GF-D8 (cell line): ENCODE measurements around the gene TRIM59.

Source experiments
- DNase-seq: peaks from one replicate; lab custom pipeline; 2025; lab: John Stamatoyannopoulos, UW

Gene TRIM59

GRCh38 chr3:160449636-160450598, at the start of gene TRIM59:
Gene TRIM59 (minus strand): TSS chr3:160449786. CDS start chr3:160439183, 10,603 bp downstream.
- no peak for DNase-seq

GRCh38 chr3:160498202-160498601, 48.6 kb upstream of the TRIM59 start:
- no peak for DNase-seq

- no peak for DNase-seq
Measured at GRCh38 chr3:160490166-160490565, 40.6 kb upstream of the TRIM59 start.

- DNase-seq = no peak
Measured at GRCh38 chr3:160486459-160486869, 36.9 kb upstream of the TRIM59 start.

- DNase-seq = no peak
Measured at GRCh38 chr3:160482796-160483195, 33.2 kb upstream of the TRIM59 start.

DNA sequence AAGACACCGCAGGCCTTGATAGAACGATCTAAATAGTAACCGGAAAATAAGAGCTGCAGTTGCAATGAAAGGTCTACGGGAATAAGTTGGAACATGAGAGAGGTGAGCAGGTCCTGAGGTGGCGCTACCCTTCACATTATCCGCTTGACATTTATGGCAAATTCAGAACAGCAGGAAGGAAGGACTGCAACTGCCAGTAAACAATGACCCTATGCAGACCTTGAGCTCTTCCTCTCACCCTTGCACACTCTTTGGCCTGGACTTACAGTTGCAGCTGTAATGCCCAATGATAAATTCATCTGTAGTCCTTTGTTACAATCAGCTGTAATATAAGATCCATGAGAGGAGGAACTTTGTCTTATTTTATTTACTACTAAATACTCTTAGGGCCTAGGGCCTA, 32.3 kb upstream of the TRIM59 start:
- no peak for DNase-seq

- no peak for DNase-seq
Measured at GRCh38 chr3:160480931-160481330, 31.3 kb upstream of the TRIM59 start.

DNA sequence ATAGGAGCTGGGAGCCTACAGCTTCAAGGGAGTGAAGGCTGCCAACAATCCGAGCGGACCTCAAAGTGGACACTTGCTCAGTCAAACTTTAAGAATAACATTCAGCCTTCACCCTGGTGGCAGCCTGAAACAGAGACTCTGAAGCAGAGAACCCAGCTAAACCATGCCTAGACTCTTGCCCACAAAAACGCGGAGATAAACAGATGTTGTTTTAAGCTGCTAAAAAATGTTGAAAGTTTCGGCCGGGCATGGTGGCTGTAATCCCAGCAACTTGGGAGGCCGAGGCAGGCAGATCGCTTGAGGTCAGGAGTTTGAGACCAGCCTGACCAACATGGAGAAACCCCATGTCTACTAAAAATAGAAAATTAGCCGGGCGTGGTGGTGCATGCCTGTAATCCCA, 29.8 kb upstream of the TRIM59 start:
- no peak for DNase-seq

DNA sequence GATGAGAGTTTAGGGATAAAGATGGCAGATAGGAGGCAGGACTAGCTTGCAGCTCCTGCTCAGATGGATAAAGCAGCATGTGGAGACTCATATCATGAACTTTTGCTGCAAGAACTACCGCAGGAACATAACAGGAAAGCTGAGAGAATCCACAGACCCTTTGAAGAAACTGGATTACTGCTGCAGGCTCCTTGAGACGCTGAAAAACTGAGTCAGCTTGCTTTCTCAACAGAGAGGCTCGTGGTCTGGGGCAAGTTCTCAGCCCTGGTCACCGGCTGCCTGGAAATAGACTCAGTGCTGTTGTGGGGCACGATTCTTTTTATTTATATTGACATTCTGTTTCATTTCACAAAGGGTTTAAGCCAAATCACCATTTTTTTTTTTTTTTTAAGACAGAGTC, 28.8 kb upstream of the TRIM59 start:
- no peak for DNase-seq

GRCh38 chr3:160477750-160478149, 28.2 kb upstream of the TRIM59 start:
- no peak for DNase-seq

DNA sequence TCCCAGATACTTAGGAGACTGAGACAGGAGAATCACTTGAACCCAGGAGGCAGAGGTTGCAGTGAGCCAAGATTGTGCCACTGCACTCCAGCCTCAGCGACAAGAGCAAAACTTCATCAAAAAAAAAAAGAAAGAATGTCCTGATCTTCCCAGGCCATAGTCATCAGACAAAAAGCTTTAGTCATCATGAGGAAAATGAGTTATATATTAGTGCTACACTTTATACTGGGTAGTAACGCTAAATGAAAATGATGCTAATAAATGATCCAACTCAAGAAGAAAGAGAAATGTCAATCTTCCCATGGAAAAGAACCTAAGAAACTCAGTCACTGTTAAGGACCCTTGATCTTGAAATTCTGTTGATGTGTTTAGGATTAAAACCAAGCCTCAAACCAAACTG, 26.3 kb upstream of the TRIM59 start:
- no peak for DNase-seq

DNA sequence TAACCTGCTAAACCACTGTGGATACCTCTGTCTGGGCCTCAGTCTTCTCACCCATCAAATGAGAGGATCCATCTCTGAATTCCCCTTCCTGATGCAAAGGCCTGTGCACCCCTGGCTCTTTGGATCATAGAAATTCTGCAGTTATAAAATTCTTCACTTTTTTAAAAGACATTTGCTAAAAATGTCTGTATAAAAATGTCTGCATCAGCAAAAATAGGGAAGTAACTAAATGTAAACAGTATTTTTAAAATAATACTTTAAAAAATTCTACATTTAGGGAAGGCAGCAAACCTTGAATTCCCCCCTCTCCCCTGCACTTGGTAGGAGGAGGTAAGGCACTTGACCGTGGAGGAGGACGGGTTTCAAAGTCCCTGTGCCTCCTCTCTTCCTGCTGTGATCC, 25.6 kb upstream of the TRIM59 start:
- DNase-seq = no peak

DNA sequence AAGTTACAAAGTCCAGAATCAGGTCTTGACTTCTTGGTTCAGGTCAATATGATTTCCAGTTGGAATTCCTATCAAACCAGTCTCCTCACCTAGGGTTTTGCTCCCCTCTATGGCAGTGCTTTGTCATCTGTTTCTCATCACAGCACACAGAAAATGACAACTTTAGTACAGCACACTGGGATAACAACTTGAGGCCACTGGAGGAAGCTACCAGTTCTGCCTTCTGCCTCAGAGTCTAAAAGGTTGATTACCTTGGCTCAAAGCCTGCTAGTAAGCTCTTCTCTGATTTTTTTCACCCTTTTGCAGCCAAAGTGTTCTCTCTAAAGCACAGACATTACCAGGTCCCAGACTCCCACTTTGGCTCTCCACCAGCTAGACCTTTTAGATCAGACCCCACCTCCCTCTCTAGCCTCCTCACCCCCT, 24.8 kb upstream of the TRIM59 start:
- DNase-seq = no peak

DNA sequence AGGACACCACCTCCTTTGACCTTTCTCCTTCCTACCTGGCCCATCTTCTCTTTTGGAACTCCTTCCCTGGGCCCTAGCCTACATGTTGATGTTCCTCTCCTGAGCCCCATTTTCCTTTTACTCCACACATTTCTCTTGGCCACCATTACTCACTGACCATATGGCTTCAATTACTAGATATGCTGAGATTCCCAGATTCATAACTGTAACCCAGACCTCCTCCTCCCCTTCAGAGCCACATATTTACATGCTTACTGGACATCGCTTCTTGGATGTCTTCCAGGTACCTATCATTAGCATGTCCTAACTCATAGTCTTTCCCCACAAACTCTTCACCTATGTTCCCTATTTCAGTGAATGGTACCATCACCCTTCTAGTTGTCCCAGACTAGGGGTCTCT, 24.4 kb upstream of the TRIM59 start:
- no peak for DNase-seq

DNA sequence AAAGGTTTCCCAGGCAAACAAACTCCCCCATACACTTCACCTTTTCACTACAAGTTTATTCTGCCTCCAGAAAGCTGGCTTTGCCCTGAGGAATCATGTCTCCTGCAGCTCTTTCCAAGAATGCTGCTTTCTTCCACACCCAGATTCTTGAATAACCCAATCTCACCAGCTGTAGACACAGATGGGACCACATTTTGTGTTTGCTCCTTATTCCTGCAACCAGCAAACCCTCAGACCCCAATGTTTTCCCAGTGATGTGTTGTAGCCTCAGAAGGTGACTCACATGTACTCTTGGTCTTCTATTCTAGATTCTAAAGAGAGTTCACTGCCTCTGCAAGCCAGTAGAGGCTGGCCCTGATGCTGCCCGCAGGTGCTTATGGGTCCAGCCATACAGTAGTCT, 23.6 kb upstream of the TRIM59 start:
- no peak for DNase-seq

DNA sequence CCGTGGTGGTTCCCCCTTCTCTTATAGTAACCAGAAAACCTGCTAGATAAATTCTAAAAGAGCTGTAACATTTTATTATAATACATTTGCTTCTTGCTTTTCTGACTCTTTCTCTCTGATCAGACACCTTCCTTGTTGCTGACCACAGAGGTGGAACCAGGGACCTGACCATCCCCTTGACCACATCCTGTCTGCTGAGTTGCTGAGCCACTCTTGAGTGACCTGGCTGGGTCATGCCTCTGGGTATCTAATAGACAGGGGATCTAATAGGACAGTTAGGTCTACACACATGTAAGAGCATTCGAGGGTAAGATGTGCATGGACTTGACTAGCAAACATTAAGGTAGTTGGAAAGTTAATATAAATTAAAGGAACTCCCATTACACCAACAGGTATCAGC, 22.8 kb upstream of the TRIM59 start:
- DNase-seq = no peak

GRCh38 chr3:160471892-160472291, 22.3 kb upstream of the TRIM59 start:
- DNase-seq = no peak

- no peak for DNase-seq
Measured at GRCh38 chr3:160470181-160470580, 20.6 kb upstream of the TRIM59 start.

- no peak for DNase-seq
Measured at GRCh38 chr3:160464971-160465370, 15.4 kb upstream of the TRIM59 start.

DNA sequence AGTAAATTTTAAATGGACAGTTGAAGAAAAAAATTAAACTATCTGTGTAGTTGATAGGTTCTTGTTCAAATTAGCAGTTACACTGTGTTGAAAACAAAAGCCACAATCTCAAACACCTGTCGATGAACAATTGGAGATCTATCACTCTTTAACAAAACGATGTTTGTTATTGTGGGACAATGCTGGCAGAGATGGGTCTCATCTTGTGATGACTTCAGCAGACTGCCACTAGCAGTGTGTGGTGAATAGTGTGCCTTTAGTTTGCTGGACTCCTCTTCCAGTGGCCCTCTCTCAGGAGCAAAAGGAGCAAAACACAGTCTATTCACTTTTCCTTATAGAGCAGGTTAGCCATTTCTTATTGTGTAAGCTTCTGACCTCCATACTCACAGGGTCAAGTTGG, 14.7 kb upstream of the TRIM59 start:
- no peak for DNase-seq

GRCh38 chr3:160460033-160460432, 10.4 kb upstream of the TRIM59 start:
- no peak for DNase-seq

DNA sequence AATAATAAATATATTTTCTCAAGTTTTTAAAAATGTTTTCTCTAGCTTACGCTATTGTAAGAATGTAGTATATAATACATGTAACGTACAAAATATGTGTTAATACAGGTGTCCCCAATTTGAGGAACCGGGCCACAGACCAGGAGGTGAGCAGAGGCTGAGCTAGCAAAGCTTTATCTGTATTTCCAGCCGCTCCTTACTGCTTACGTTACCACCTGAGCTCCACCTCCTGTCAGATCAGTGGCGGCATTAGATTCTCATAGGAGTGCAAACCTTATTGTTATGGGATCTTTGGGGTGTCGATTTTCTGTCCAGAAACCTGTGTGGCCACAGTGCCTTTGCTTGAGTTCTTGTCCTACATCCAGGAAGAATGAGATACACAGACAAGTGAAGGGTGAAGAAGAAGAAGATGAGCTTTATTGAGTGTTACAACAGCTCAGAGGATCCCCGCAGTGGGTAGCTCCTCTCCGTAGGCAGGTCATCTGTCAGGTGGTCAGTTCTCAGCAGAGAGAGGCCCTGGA, 9.9 kb upstream of the TRIM59 start:
- DNase-seq = no peak

DNA sequence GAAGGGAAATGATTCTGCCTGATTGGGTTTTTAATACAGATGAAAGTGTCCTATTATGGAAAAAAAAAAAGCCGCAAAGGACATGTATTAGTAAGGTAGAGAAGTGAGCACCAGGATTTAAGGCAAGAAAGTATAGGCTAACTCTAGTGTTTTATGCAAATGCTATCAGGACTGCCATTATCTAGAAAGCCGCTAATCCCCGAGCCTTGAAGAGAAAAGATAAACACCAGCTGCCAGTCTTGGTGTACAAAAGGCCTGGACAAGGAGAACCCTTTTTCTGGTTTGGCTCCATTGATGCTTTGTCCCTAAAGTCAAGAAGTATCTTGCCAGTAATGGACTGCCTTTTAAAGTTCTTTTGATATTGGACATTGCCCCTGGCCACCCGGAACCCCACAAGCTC, 8.6 kb upstream of the TRIM59 start:
- DNase-seq = no peak

GRCh38 chr3:160455846-160456245, 6.3 kb upstream of the TRIM59 start:
- DNase-seq = no peak
